ENCODE measurements around the gene NFE2L1. TPM values are rescaled to one million over a fixed set of nuclear protein-coding genes. Genes with fewer than 3 reads are reported as not detected.
"Not testable (repeated sequence)": the region's sequence is repeated elsewhere in the genome, so short reads cannot be mapped to it uniquely, and the experiment has no call there.

Gene NFE2L1
- total RNA-seq, 4 donors from 2014 or later: 173 to 242 (median 211) TPM

DNA sequence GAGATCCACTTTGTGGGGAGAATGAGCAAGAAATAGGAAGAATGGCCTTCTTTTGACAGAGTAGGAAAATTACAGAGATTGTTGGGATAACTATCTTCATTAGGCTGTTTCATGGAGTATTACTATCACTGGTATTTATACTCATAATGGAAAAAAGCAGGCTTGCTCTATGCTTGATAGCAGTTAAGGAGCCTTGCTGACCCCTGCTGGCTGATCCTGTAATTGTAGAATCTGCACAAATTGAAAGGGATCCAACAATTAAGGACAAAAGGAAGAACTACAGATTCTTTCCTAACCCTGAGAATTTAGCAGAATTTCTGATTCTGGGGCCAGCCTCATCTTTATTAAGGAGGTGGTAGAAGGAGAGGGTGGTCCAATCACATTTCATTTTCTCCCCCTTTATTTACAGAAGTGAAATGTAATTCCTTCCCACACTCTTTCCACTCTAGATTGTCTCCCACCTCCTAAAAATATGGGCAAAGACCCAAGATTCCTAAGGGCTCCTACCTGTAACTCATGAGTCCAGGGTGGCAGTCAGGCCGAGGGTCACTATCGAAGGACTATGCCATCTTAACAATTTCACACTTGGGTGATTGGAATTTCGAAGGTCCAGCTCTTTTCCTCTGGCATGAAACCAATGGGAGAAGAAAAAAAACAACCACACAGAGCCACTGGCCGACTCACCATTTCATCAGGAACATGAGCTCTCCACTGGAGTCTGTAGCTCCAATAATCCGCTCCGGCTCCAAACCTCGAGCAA is 26.3 kb downstream of the NFE2L1 start:
- H3K27me3 ChIP-seq: no peaks in the 10 kb centered on the region
- intact Hi-C loops (cut with DNase I; ENCODE audit: low total_unique reads) (loop anchor here (2.0 to 10.0 kb wide), 2 partner anchors 48 to 50 kb away; no protein-coding TSS in a partner anchor), in situ Hi-C loops (cut with MboI; ENCODE audit: low pct_ligation_motif_present in 1 of 4, low pct_unique_long_range_greater_than_20kb in 1 of 4, low sequenced_read_pairs in 3 of 4) (loop anchor here in 3 of 4 donors (5.0 to 10.0 kb wide), 2 partner anchors 42 to 50 kb away; no protein-coding TSS in a partner anchor)
- H3K36me3 ChIP-seq: peaks cover 0 to 18% (median 9%) of the 10 kb centered on the region in 4 donors
- H3K27ac ChIP-seq: no peak overlapping the region
- no peaks in the 10 kb centered on the region for H3K4me1 ChIP-seq
- no peaks in the 10 kb centered on the region for H3K9me3 ChIP-seq
- WGBS, 2 donors (ENCODE audit: low coverage in 1 of 2): 75 to 78% methylated on average over 7 of the region's 7 CpGs
- no peak overlapping the region for H3K4me3 ChIP-seq
- TF ChIP-seq, protein P1, sequence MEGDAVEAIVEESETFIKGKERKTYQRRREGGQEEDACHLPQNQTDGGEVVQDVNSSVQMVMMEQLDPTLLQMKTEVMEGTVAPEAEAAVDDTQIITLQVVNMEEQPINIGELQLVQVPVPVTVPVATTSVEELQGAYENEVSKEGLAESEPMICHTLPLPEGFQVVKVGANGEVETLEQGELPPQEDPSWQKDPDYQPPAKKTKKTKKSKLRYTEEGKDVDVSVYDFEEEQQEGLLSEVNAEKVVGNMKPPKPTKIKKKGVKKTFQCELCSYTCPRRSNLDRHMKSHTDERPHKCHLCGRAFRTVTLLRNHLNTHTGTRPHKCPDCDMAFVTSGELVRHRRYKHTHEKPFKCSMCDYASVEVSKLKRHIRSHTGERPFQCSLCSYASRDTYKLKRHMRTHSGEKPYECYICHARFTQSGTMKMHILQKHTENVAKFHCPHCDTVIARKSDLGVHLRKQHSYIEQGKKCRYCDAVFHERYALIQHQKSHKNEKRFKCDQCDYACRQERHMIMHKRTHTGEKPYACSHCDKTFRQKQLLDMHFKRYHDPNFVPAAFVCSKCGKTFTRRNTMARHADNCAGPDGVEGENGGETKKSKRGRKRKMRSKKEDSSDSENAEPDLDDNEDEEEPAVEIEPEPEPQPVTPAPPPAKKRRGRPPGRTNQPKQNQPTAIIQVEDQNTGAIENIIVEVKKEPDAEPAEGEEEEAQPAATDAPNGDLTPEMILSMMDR (IDR thresholded peaks at IDR 0.05): peak; percentile 72 to 91 (median 79)
- TF ChIP-seq POLR2AphosphoS5 (IDR thresholded peaks at IDR 0.05) (peak in 1 of 3 donors; percentile 31), EP300 (IDR thresholded peaks at IDR 0.05; ENCODE audit: low read depth) (no peak)
- DNase-seq: peak; percentile 84

DNA sequence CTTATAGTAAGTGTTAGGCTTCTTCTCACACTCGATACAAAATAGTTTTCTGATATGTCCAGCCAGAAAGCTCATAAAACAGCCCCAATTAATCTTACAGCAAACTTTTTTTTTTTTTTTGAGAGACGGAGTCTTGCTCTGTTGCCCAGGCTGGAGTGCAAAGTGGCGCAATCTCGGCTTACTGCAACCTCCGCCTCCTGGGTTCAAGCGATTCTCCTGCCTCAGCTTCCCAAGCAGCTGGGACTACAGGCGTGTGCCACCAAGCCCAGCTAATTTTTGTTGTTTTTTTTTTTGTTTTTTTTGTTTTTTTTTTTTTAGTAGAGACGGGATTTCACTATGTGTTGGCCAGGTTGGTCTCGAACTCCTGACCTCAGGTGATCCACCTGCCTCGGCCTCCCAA is 29.0 kb downstream of the NFE2L1 start:
- WGBS, 2 donors (ENCODE audit: low coverage in 1 of 2): 89 to 94% methylated on average over 3 to 10 of the region's 10 CpGs
- in situ Hi-C loops (cut with MboI; ENCODE audit: low pct_ligation_motif_present in 1 of 4, low pct_unique_long_range_greater_than_20kb in 1 of 4, low sequenced_read_pairs in 3 of 4): loop anchor here in 2 of 4 donors (10.0 kb wide), 1 partner anchor 52 kb away; no protein-coding TSS in a partner anchor
- H3K27ac ChIP-seq, H3K27me3 ChIP-seq, H3K4me1 ChIP-seq, H3K4me3 ChIP-seq, DNase-seq, H3K9me3 ChIP-seq: not testable (repeated sequence)
- intact Hi-C loops (cut with DNase I; ENCODE audit: low total_unique reads): loop anchor here (10.0 kb wide), 1 partner anchor 48 kb away; no protein-coding TSS in a partner anchor
- peaks cover 0 to 18% (median 6%) of the 10 kb centered on the region in 4 donors for H3K36me3 ChIP-seq

DNA sequence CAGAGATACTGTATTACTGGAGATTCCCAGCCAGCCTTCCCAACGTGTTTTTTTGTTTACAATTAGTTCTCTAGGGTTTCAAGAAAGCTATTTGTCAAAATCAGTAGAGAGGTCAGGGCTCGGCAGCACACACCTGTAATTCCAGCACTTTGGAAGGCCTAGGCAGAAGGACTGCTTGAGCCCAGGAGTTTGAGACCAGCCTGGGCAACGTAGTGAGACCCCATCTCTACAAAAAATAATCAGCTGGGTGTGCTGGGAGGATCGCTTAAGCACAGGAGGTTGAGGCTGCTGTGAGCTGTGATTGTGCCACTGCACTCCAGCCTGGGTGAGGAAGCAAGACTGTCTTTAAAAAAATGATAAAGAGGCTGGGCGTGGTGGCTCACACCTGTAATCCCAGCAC is 33.7 kb downstream of the NFE2L1 start:
- 61 to 77% methylated on average over 2 to 5 of the region's 5 CpGs for WGBS, 2 donors (ENCODE audit: low coverage in 1 of 2)
- H3K9me3 ChIP-seq: no peaks in the 10 kb centered on the region
- in situ Hi-C loops (cut with MboI; ENCODE audit: low pct_ligation_motif_present in 1 of 4, low pct_unique_long_range_greater_than_20kb in 1 of 4, low sequenced_read_pairs in 3 of 4) (loop anchor here in 3 of 4 donors (5.0 to 10.0 kb wide), 3 partner anchors 45 to 53 kb away; no protein-coding TSS in a partner anchor), intact Hi-C loops (cut with DNase I; ENCODE audit: low total_unique reads) (no loop called here)
- DNase-seq: no peak
- no peak overlapping the region for H3K4me3 ChIP-seq
- peaks cover 0 to 18% (median 17%) of the 10 kb centered on the region in 4 donors for H3K4me1 ChIP-seq
- H3K27me3 ChIP-seq: no peaks in the 10 kb centered on the region
- peaks cover 0 to 1% (median 0%) of the 10 kb centered on the region in 4 donors for H3K36me3 ChIP-seq
- H3K27ac ChIP-seq: no peak overlapping the region
- TF ChIP-seq POLR2A (IDR thresholded peaks at IDR 0.05): no peak
- TF ChIP-seq EP300 (IDR thresholded peaks at IDR 0.05; ENCODE audit: low read depth): no peak
- TF ChIP-seq, protein P1 (IDR thresholded peaks at IDR 0.05): no peak
- TF ChIP-seq POLR2AphosphoS5 (IDR thresholded peaks at IDR 0.05): no peak

DNA sequence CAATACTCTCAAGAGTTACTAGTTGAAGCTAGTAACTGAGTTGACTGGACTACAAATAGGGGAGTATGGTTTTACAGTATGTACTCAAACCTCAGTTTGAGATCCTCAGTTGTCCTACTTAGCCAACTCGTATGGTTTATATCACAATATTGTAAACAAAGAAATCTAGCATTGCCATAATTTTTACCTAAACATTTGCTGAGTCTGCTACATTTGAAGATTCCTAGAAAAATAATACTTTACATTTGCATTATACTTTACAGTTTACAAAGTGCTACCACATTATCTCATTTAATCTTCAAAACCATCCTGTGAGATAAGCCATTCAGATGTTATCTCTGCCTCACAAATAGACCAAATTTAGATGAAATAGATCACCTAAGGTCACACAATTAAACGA is 36.8 kb downstream of the NFE2L1 start:
- intact Hi-C loops (cut with DNase I; ENCODE audit: low total_unique reads): no loop called here
- in situ Hi-C loops (cut with MboI; ENCODE audit: low pct_ligation_motif_present in 1 of 4, low pct_unique_long_range_greater_than_20kb in 1 of 4, low sequenced_read_pairs in 3 of 4): loop anchor here in 3 of 4 donors (5.0 to 10.0 kb wide), 3 partner anchors 42 to 50 kb away; no protein-coding TSS in a partner anchor
- H3K9me3 ChIP-seq: no peaks in the 10 kb centered on the region
- no peaks in the 10 kb centered on the region for H3K27me3 ChIP-seq
- no peak for TF ChIP-seq POLR2A (IDR thresholded peaks at IDR 0.05)
- no peak for TF ChIP-seq POLR2AphosphoS5 (IDR thresholded peaks at IDR 0.05)
- TF ChIP-seq, protein P1 (IDR thresholded peaks at IDR 0.05): no peak
- no peak for TF ChIP-seq EP300 (IDR thresholded peaks at IDR 0.05; ENCODE audit: low read depth)
- WGBS, 2 donors (ENCODE audit: low coverage in 1 of 2): 22 to 49% methylated on average over 2 of the region's 2 CpGs
- no peak for DNase-seq
- H3K4me1 ChIP-seq: peaks cover 0 to 23% (median 17%) of the 10 kb centered on the region in 4 donors
- no peaks in the 10 kb centered on the region for H3K36me3 ChIP-seq
- no peak overlapping the region for H3K27ac ChIP-seq
- no peak overlapping the region for H3K4me3 ChIP-seq
